B cell (primary cell): ENCODE measurements around the gene TMEM145. TPM values are rescaled to one million over a fixed set of nuclear protein-coding genes. Genes with fewer than 3 reads are reported as not detected.
A peak's percentile ranks its signal among the peaks of the same experiment; 100 is the strongest.

Source experiments
- ATAC-seq: fragments of 200-7000 bp; cut with Tn5 transposase; one replicate; pipeline ENCODE4 v1.10.0; 2021; ENCODE audit warnings: low read depth, mild to moderate bottlenecking, moderate number of reproducible peaks, moderate library complexity
- CTCF ChIA-PET: fragments of 350-600 bp; sonication (Branson Sonifier 250); formaldehyde crosslinking; loops from one replicate; lab custom pipeline; 2021; ENCODE audit warnings: antibody characterized with exemption, inconsistent platforms; lab: Charles Lee
- POLR2A ChIA-PET: fragments of 350-600 bp; sonication (Branson Sonifier 250); formaldehyde crosslinking; loops from one replicate; lab custom pipeline; 2021; ENCODE audit warnings: antibody characterized with exemption; lab: Charles Lee
- DNase-seq: peaks from one replicate; pipeline ENCODE4 v3.0.0; 2013
- H2AFZ ChIP-seq: 2 replicates; pipeline ENCODE4 v1.6.1; 2012; ENCODE audit warnings: mild to moderate bottlenecking, low read depth, low read length; ENCODE audit not compliant: insufficient read depth, poor library complexity, severe bottlenecking
- H3K27ac ChIP-seq, 2 donors: 1 replicate in 1 of 2; 2 replicates in 1 of 2; pipeline ENCODE4 v1.5.1; 2012 to 2013; ENCODE audit warnings: low read length in 2 of 2, mild to moderate bottlenecking in 2 of 2, moderate library complexity in 1 of 2
- H3K27me3 ChIP-seq, 4 experiments: fragments of 200-600 bp in 1 of 4; sonication (generic) in 1 of 4; replicated peaks in 1 of 4; 1 replicate in 2 of 4; 2 replicates in 2 of 4; pipeline versions ENCODE4 v1.6.1 to v1.7.0; 2013 to 2016; ENCODE audit warnings: low read length in 3 of 4, mild to moderate bottlenecking in 2 of 4, mixed read lengths in 1 of 4, moderate library complexity in 1 of 4; ENCODE audit not compliant: insufficient read depth in 4 of 4, control insufficient read depth in 3 of 4; ENCODE audit errors: control extremely low read depth in 1 of 4
- H3K36me3 ChIP-seq, 2 experiments: replicated peaks in 1 of 2; 1 replicate in 1 of 2; 2 replicates in 1 of 2; pipeline versions ENCODE4 v1.6.1 to v1.7.1; 2013; ENCODE audit warnings: low read length in 1 of 2; ENCODE audit not compliant: insufficient read depth in 2 of 2, control insufficient read depth in 1 of 2; ENCODE audit errors: control extremely low read depth in 1 of 2, extremely low read depth in 1 of 2
- H3K4me1 ChIP-seq, 2 donors: fragments of 200-600 bp in 1 of 2; sonication (generic) in 1 of 2; 1 replicate in 1 of 2; 2 replicates in 1 of 2; pipeline versions ENCODE4 v1.5.1 to v1.6.1; 2013 to 2017; ENCODE audit warnings: low read length in 2 of 2; ENCODE audit not compliant: control insufficient read depth in 2 of 2, insufficient read depth in 2 of 2
- H3K4me2 ChIP-seq: replicated peaks from 2 replicates; pipeline ENCODE3; 2012; ENCODE audit warnings: mild to moderate bottlenecking, low read depth, low read length; ENCODE audit not compliant: poor library complexity, severe bottlenecking
- H3K4me3 ChIP-seq, 5 experiments: fragments of 200-600 bp in 1 of 5; sonication (generic) in 1 of 5; 1 replicate in 3 of 5; 2 replicates in 2 of 5; pipeline versions ENCODE4 v1.5.1 to v1.7.0; 2011 to 2016; ENCODE audit warnings: low read length in 4 of 5, mild to moderate bottlenecking in 4 of 5, low read depth in 2 of 5, control low read depth in 1 of 5, moderate library complexity in 1 of 5; ENCODE audit not compliant: insufficient read depth in 1 of 5; ENCODE audit errors: control extremely low read depth in 1 of 5, extremely low read depth in 1 of 5
- H3K79me2 ChIP-seq: fragments of 200-600 bp; sonication (generic); one replicate; pipeline ENCODE4 v1.6.0; 2016; ENCODE audit warnings: low read length; ENCODE audit not compliant: control insufficient read depth, insufficient read depth
- H3K9ac ChIP-seq: fragments of 200-600 bp; sonication (generic); 2 replicates; pipeline ENCODE4 v1.6.1; 2017; ENCODE audit warnings: mild to moderate bottlenecking, low read length, moderate library complexity
- H3K9me3 ChIP-seq, 3 donors: one replicate each; pipeline versions ENCODE4 v1.6.1 to v1.7.1; 2013; ENCODE audit warnings: low read length in 2 of 3; ENCODE audit not compliant: control insufficient read depth in 2 of 3, insufficient read depth in 1 of 3; ENCODE audit errors: control extremely low read depth in 1 of 3
- H4K20me1 ChIP-seq: 2 replicates; pipeline ENCODE4 v1.6.0; 2012; ENCODE audit warnings: mild to moderate bottlenecking, low read length; ENCODE audit not compliant: insufficient read depth, control insufficient read depth, poor library complexity, severe bottlenecking
- H3K27ac Mint-ChIP-seq: one replicate; pipeline ENCODE4 v1.8.0; 2021; ENCODE audit warnings: mixed read lengths
- H3K27me3 Mint-ChIP-seq: one replicate; pipeline ENCODE4 v1.8.0; 2021; ENCODE audit warnings: mixed read lengths
- H3K4me1 Mint-ChIP-seq: one replicate; pipeline ENCODE4 v1.8.0; 2021; ENCODE audit warnings: mixed read lengths
- H3K4me3 Mint-ChIP-seq: one replicate; pipeline ENCODE4 v1.8.0; 2021; ENCODE audit warnings: mixed read lengths
- H3K9me3 Mint-ChIP-seq: one replicate; pipeline ENCODE4 v1.8.0; 2022; ENCODE audit warnings: mixed read lengths; ENCODE audit not compliant: insufficient read depth
- CTCF ChIP-seq: fragments of 200-600 bp; IDR thresholded peaks from one replicate; pipeline ENCODE4 v1.8.0; 2022; ENCODE audit warnings: antibody characterized with exemption, mild to moderate bottlenecking
- EZH2 ChIP-seq: IDR thresholded peaks from 2 replicates; pipeline ENCODE4 v1.6.1; 2012; ENCODE audit warnings: borderline replicate concordance, low read depth, mild to moderate bottlenecking, moderate library complexity, low read length; ENCODE audit not compliant: insufficient read depth, poor library complexity, severe bottlenecking
- WGBS: methylation state at CpG from one replicate; pipeline ENCODE4 v1.1.5; 2013; ENCODE audit warnings: missing lambda C conversion rate; ENCODE audit not compliant: insufficient coverage; 5-methylcytosine and 5-hydroxymethylcytosine counted together
- intact Hi-C: fragments of 100-400 bp; cut with micrococcal nuclease; formaldehyde crosslinking; loops from one replicate; pipeline ENCODE4 v1.10.0; 2022
- polyA plus RNA-seq: library from polyadenylated mRNA; depleted of rRNA; stranded (reverse); fragments of >200 nt; gene quantifications from 2 replicates; pipeline ENCODE4 v1.2.3, GENCODE V29; 2012
- total RNA-seq, 2 donors: library from RNA; stranded (reverse); fragments of 120-200 nt in 1 of 2; gene quantifications; 1 replicate in 1 of 2; 2 replicates in 1 of 2; pipeline versions ENCODE4 v1.2.3 to v1.2.4, GENCODE V29; 2013 to 2022

TMEM145 gene
- total and polyA plus RNA-seq, 2 donors (not counting 1 experiment from before 2014, with no cell fraction given): not detected

- H3K36me3 ChIP-seq: peaks cover 0 to 20% of the 10 kb centered on the region in 2 experiments
- WGBS: 83% methylated on average over 10 of the region's 10 CpGs
- peaks cover 64% of the 10 kb centered on the region for H3K79me2 ChIP-seq
- no peak overlapping the region for H3K27ac ChIP-seq
- ChIA-PET CTCF (interaction anchor here (1.3 to 4.8 kb wide), 7 partner anchors 10 to 148 kb away, joined by 3 to 89 read pairs (median 6); partner anchors contain the start of genes CIC and GSK3A), POLR2A (no interaction called here)
- DNase-seq: peak; percentile 24
- H4K20me1 ChIP-seq: peaks cover 7% of the 10 kb centered on the region
- TF ChIP-seq CTCF: no peak
- no peak for TF ChIP-seq EZH2
- H3K4me2 ChIP-seq: no peak overlapping the region
- peaks cover 38% of the 10 kb centered on the region for H3K4me1 Mint-ChIP-seq
- no peaks in the 10 kb centered on the region for H3K9me3 ChIP-seq
- H3K4me1 ChIP-seq: peaks cover 30 to 41% of the 10 kb centered on the region in 2 donors
- no peaks in the 10 kb centered on the region for H3K27me3 ChIP-seq
- peak overlapping the region; percentile 62 for H3K27ac Mint-ChIP-seq
- H3K4me3 ChIP-seq: no peak overlapping the region
- no peak overlapping the region for H3K4me3 Mint-ChIP-seq
- no peak overlapping the region for H2AFZ ChIP-seq
- no peak for ATAC-seq
- no peaks in the 10 kb centered on the region for H3K27me3 Mint-ChIP-seq
- intact Hi-C loops: no loop called here
- no peaks in the 10 kb centered on the region for H3K9me3 Mint-ChIP-seq
- no peak overlapping the region for H3K9ac ChIP-seq
These were observed 35.2 kb upstream of the TMEM145 start for GRCh38 chr19:42277821-42278451.
